Gastrocnemius medialis (tissue), 4 donors: ENCODE measurements around the gene PDXK. TPM values are rescaled to one million over a fixed set of nuclear protein-coding genes. Genes with fewer than 3 reads are reported as not detected.

ENCODE experiments used
- ATAC-seq, 2 donors: fragments of 150-250 bp; one replicate each; pipeline ENCODE4 v1.9.1; 2016
- DNase-seq, 2 donors: peaks; one replicate each; pipeline ENCODE4 v3.0.0-alpha.2; 2019
- H3K27ac ChIP-seq, 4 donors: fragments of 200-600 bp; sonication (generic); 1 replicate in 1 of 4; 2 replicates in 3 of 4; pipeline ENCODE4 v1.5.1; 2016 to 2018; ENCODE audit warnings: mild to moderate bottlenecking in 2 of 4, moderate library complexity in 1 of 4
- H3K27me3 ChIP-seq, 3 donors: fragments of 200-600 bp; sonication (generic) in 2 of 3; 1 replicate in 1 of 3; 2 replicates in 2 of 3; pipeline versions ENCODE4 v1.5.1 to v1.6.0; 2016 to 2019; ENCODE audit warnings: mild to moderate bottlenecking in 1 of 3, moderate library complexity in 1 of 3
- H3K36me3 ChIP-seq, 2 donors: fragments of 200-600 bp; sonication (generic) in 1 of 2; one replicate each; pipeline ENCODE4 v1.5.1; 2017 to 2018
- H3K4me1 ChIP-seq, 2 donors: fragments of 200-600 bp; sonication (generic) in 1 of 2; one replicate each; pipeline ENCODE4 v1.5.1; 2016 to 2017; ENCODE audit warnings: mild to moderate bottlenecking in 2 of 2
- H3K4me3 ChIP-seq, 4 donors: fragments of 200-600 bp; sonication (generic) in 3 of 4; 1 replicate in 1 of 4; 2 replicates in 3 of 4; pipeline ENCODE4 v1.5.1; 2016 to 2019; ENCODE audit warnings: mild to moderate bottlenecking in 2 of 4
- H3K9me3 ChIP-seq, 3 donors: fragments of 200-600 bp; sonication (generic) in 2 of 3; 1 replicate in 1 of 3; 2 replicates in 2 of 3; pipeline ENCODE4 v1.5.1; 2016 to 2019
- POLR2A ChIP-seq, 2 donors: fragments of 450-650 bp; IDR thresholded peaks; one replicate each; pipeline ENCODE4 v1.6.1; 2017; ENCODE audit warnings: antibody characterized with exemption in 2 of 2, mild to moderate bottlenecking in 2 of 2, moderate library complexity in 2 of 2
- in situ Hi-C, 4 donors: fragments of 200-750 bp; cut with MboI; loops; one replicate each; pipeline versions ENCODE4 v1.15.0 to v1.8.0; 2017; ENCODE audit warnings: low sequenced_read_pairs in 4 of 4
- intact Hi-C: fragments of 100-400 bp; cut with DNase I; formaldehyde crosslinking; loops from one replicate; pipeline ENCODE4 v1.15.1; 2023; ENCODE audit warnings: low total_unique reads
- total RNA-seq, 4 donors: library from RNA; depleted of rRNA; stranded (reverse); fragments of >200 nt; gene quantifications; one replicate each; pipeline versions ENCODE4 v1.1.0 to v1.2.3, GENCODE V29; 2016
- TF ChIP-seq, protein P1 (sequence below), 5 experiments: fragments of 450-650 bp in 3 of 5; fragments of 200-600 bp in 2 of 5; sonication (generic) in 2 of 5; IDR thresholded peaks in 4 of 5; conservative IDR thresholded peaks in 1 of 5; 1 replicate in 4 of 5; 2 replicates in 1 of 5; pipeline ENCODE4 v1.5.1; 2016 to 2019; ENCODE audit warnings: antibody characterized with exemption in 5 of 5, mild to moderate bottlenecking in 3 of 5, moderate library complexity in 3 of 5

Gene PDXK
- total RNA-seq, 4 donors from 2014 or later: 12.4 to 39.2 (median 21.9) TPM

GRCh38 chr21:43691086-43691795 lies 27.7 kb upstream of the PDXK start:
- intact Hi-C loops: no loop called here
- H3K4me1 ChIP-seq: no peaks in the 10 kb centered on the region

DNA sequence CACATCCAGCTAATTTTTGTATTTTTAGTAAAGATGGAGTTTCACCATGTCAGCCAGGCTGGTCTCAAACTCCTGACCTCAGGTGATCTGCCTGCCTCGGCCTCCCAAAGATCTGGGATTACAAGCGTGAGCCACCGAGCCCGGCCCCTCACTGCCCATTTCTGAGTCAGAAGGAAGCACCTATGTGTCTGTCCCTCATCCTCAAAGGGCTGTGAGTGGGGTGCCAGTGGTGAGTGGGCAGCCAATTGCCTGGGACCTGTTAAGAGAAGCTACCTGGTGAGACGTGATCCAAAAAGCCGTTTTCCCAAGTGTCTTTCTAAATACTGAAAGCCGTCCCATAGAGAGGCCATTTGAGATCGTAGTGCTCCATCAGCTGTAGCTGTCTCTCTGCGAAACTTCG lies 27.1 kb upstream of the PDXK start:
- DNase-seq (no peak), ATAC-seq (no peak)
- in situ Hi-C loops: no loop called here
- Histone ChIP-seq H3K36me3 (peaks cover 0 to 78% of the 10 kb centered on the region in 2 donors), H3K9me3 (no peaks in the 10 kb centered on the region), H3K27ac (no peak overlapping the region), H3K4me3 (no peak overlapping the region), H3K27me3 (no peaks in the 10 kb centered on the region), H3K4me1 (no peaks in the 10 kb centered on the region)
- TF ChIP-seq, protein P1, sequence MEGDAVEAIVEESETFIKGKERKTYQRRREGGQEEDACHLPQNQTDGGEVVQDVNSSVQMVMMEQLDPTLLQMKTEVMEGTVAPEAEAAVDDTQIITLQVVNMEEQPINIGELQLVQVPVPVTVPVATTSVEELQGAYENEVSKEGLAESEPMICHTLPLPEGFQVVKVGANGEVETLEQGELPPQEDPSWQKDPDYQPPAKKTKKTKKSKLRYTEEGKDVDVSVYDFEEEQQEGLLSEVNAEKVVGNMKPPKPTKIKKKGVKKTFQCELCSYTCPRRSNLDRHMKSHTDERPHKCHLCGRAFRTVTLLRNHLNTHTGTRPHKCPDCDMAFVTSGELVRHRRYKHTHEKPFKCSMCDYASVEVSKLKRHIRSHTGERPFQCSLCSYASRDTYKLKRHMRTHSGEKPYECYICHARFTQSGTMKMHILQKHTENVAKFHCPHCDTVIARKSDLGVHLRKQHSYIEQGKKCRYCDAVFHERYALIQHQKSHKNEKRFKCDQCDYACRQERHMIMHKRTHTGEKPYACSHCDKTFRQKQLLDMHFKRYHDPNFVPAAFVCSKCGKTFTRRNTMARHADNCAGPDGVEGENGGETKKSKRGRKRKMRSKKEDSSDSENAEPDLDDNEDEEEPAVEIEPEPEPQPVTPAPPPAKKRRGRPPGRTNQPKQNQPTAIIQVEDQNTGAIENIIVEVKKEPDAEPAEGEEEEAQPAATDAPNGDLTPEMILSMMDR (IDR thresholded peaks at IDR 0.05 in 4 of 5, conservative IDR thresholded peaks at IDR 0.05 in 1 of 5): no peak
- TF ChIP-seq POLR2A (IDR thresholded peaks at IDR 0.05): no peak
- intact Hi-C loops: no loop called here

More at GRCh38 chr21:43691086-43691795, 27.7 kb upstream of the PDXK start:
- Histone ChIP-seq H3K27me3 (no peaks in the 10 kb centered on the region), H3K4me3 (no peak overlapping the region), H3K27ac (no peak overlapping the region), H3K9me3 (no peaks in the 10 kb centered on the region), H3K36me3 (peaks cover 0 to 84% of the 10 kb centered on the region in 2 donors)
- in situ Hi-C loops: no loop called here
- DNase-seq: no peak
- ATAC-seq: no peak
- no peak for TF ChIP-seq POLR2A (IDR thresholded peaks at IDR 0.05)
- TF ChIP-seq, protein P1 (IDR thresholded peaks at IDR 0.05 in 4 of 5, conservative IDR thresholded peaks at IDR 0.05 in 1 of 5): no peak

DNA sequence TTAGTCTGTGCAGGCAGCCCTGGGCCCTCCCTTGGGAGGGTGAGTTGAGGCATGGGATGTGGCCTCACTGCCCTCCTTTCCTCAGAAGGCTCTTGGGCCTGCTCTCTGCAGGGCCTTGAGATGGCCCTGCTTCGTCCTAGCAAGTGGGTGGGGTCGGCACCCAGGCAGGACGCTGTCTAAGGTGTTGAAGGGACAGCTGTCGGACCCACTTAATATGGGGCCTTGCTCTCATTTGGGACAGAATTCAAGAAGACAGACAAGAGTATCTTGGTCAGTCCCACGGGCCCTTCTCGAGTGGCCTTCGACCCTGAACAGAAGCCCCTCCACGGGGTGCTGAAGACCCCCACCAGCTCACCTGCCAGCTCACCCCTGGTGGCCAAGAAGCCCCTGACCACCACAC lies 26.0 kb upstream of the PDXK start:
- Histone ChIP-seq H3K9me3 (no peaks in the 10 kb centered on the region), H3K4me3 (no peak overlapping the region), H3K36me3 (peaks cover 0 to 67% of the 10 kb centered on the region in 2 donors), H3K27ac (no peak overlapping the region), H3K27me3 (no peaks in the 10 kb centered on the region), H3K4me1 (no peaks in the 10 kb centered on the region)
- ATAC-seq (no peak), DNase-seq (no peak)
- no peak for TF ChIP-seq POLR2A (IDR thresholded peaks at IDR 0.05)
- TF ChIP-seq, protein P1 (IDR thresholded peaks at IDR 0.05 in 4 of 5, conservative IDR thresholded peaks at IDR 0.05 in 1 of 5): no peak
- in situ Hi-C loops: no loop called here
- intact Hi-C loops: no loop called here

DNA sequence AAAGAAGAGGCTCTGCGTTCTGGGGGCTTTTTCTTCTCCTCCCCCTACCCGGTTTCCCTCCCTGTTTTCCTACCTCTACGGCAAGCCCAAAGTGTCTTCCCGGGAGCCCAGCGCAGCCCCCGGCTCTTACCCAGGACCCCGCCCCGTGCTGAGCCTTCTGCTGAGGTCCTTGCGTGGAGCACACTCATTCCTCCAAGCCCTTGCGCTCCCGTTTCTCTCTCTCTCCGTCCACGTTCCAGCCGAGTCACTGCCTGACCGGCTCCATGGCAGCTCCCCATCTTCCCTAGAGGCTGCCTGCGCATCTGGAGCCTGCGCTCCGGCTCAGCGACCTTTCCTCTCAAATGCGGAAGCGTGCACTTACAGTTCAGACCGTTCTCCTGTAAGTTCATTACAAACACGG lies 24.9 kb upstream of the PDXK start:
- in situ Hi-C loops: no loop called here
- no peak overlapping the region for H3K27ac ChIP-seq
- H3K4me3 ChIP-seq: no peak overlapping the region
- intact Hi-C loops: no loop called here
- H3K9me3 ChIP-seq: no peaks in the 10 kb centered on the region
- no peaks in the 10 kb centered on the region for H3K4me1 ChIP-seq
- peaks cover 0 to 59% of the 10 kb centered on the region in 2 donors for H3K36me3 ChIP-seq
- TF ChIP-seq, protein P1 (IDR thresholded peaks at IDR 0.05 in 4 of 5, conservative IDR thresholded peaks at IDR 0.05 in 1 of 5): no peak
- TF ChIP-seq POLR2A (IDR thresholded peaks at IDR 0.05): no peak
- ATAC-seq: no peak
- no peak for DNase-seq
- no peaks in the 10 kb centered on the region for H3K27me3 ChIP-seq
